ENCODE measurements around the gene PTGES. TPM values are rescaled to one million over a fixed set of nuclear protein-coding genes. Genes with fewer than 3 reads are reported as not detected.

PTGES gene
- total RNA-seq, 1 experiment from 2014 or later: 2.5 TPM

DNA sequence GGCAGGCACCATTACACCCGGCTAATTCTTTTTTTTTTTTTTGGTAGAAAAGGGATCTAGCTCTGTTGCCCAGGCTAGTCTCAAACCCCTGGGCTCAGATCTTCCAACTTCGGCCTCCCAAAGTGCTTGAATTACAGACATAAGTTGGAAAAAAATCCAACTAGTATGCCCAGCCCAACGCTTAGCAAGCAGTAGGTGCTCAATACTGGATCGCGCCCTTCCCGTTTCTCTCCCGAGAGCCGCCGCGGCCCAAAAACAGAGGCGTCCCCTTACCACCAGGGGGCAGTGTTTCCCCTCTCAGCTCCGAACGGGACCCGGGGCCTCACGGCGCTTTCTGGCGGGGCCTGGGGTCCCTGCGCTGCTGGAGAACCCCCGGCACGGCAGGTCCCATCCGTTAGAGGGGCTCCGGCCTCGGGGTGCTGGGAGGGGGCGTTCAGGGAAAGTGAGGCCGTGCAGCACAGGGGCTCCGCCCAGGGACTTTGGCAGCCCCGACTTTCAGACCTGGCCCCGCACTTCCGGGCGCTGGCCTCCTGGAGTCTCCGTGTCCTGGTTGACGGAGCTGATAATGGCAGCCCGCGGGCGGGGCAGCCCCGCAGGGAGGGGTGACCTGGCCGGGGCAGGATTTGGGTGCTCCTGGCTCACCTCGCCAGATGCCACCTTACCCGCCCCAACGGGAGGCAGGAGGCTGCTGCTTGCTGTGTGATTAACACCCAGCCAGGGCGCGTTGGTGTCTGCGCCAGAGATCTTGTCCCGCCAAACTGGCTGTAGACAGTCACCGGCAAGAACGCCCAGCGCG is 15.2 kb downstream of the PTGES start (continued):
- TF ChIP-seq OVOL2 (CRISPR knock-in tag; IDR thresholded peaks at IDR 0.05; ENCODE audit: borderline replicate concordance) (no peak), ZNF671 (CRISPR knock-in tag; IDR thresholded peaks at IDR 0.05) (no peak), ZNF138 (CRISPR knock-in tag; conservative IDR thresholded peaks at IDR 0.05) (no peak), NFYB (CRISPR knock-in tag; conservative IDR thresholded peaks at IDR 0.05; ENCODE audit: low read depth) (no peak), ZNF219 (CRISPR knock-in tag; IDR thresholded peaks at IDR 0.05; ENCODE audit: borderline replicate concordance) (no peak), TEAD1 (CRISPR knock-in tag; IDR thresholded peaks at IDR 0.05) (no peak), KAT7 (CRISPR knock-in tag; IDR thresholded peaks at IDR 0.05; ENCODE audit: borderline replicate concordance) (no peak), CREM (CRISPR knock-in tag; IDR thresholded peaks at IDR 0.05) (no peak), MYBL2 (CRISPR knock-in tag; IDR thresholded peaks at IDR 0.05) (no peak), ATF1 (CRISPR knock-in tag; IDR thresholded peaks at IDR 0.05) (no peak), ZNF317 (CRISPR knock-in tag; IDR thresholded peaks at IDR 0.05; ENCODE audit: borderline replicate concordance, low read depth) (no peak), NR3C1 (CRISPR knock-in tag; conservative IDR thresholded peaks at IDR 0.05; ENCODE audit: low read depth) (no peak), TCF7 (CRISPR knock-in tag; IDR thresholded peaks at IDR 0.05; ENCODE audit: low read depth) (no peak), IRF2 (CRISPR knock-in tag; IDR thresholded peaks at IDR 0.05; ENCODE audit: borderline replicate concordance, low read depth) (no peak), PRDM15 (CRISPR knock-in tag; IDR thresholded peaks at IDR 0.05) (no peak), ETV6 (CRISPR knock-in tag; IDR thresholded peaks at IDR 0.05) (no peak; the same call in 1 of the 2 replicates), SOX15 (CRISPR knock-in tag; IDR thresholded peaks at IDR 0.05) (no peak), ZNF121 (CRISPR knock-in tag; IDR thresholded peaks at IDR 0.05) (peak; percentile 80), GRHL2 (CRISPR knock-in tag; IDR thresholded peaks at IDR 0.05; ENCODE audit: insufficient replicate concordance, severe bottlenecking) (no peak), SMAD4 (CRISPR knock-in tag; IDR thresholded peaks at IDR 0.05) (no peak), GTF2I (CRISPR knock-in tag; conservative IDR thresholded peaks at IDR 0.05) (no peak), E2F1 (CRISPR knock-in tag; IDR thresholded peaks at IDR 0.05) (no peak), FOXK1 (CRISPR knock-in tag; IDR thresholded peaks at IDR 0.05) (no peak), ZBTB21 (CRISPR knock-in tag; IDR thresholded peaks at IDR 0.05; ENCODE audit: borderline replicate concordance) (no peak)
- TF ChIP-seq, protein P1, sequence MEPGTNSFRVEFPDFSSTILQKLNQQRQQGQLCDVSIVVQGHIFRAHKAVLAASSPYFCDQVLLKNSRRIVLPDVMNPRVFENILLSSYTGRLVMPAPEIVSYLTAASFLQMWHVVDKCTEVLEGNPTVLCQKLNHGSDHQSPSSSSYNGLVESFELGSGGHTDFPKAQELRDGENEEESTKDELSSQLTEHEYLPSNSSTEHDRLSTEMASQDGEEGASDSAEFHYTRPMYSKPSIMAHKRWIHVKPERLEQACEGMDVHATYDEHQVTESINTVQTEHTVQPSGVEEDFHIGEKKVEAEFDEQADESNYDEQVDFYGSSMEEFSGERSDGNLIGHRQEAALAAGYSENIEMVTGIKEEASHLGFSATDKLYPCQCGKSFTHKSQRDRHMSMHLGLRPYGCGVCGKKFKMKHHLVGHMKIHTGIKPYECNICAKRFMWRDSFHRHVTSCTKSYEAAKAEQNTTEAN (CRISPR knock-in tag; IDR thresholded peaks at IDR 0.05): no peak
- TF ChIP-seq, protein P2, sequence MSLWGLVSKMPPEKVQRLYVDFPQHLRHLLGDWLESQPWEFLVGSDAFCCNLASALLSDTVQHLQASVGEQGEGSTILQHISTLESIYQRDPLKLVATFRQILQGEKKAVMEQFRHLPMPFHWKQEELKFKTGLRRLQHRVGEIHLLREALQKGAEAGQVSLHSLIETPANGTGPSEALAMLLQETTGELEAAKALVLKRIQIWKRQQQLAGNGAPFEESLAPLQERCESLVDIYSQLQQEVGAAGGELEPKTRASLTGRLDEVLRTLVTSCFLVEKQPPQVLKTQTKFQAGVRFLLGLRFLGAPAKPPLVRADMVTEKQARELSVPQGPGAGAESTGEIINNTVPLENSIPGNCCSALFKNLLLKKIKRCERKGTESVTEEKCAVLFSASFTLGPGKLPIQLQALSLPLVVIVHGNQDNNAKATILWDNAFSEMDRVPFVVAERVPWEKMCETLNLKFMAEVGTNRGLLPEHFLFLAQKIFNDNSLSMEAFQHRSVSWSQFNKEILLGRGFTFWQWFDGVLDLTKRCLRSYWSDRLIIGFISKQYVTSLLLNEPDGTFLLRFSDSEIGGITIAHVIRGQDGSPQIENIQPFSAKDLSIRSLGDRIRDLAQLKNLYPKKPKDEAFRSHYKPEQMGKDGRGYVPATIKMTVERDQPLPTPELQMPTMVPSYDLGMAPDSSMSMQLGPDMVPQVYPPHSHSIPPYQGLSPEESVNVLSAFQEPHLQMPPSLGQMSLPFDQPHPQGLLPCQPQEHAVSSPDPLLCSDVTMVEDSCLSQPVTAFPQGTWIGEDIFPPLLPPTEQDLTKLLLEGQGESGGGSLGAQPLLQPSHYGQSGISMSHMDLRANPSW (CRISPR knock-in tag; conservative IDR thresholded peaks at IDR 0.05; ENCODE audit: low read depth): no peak
- TF ChIP-seq, protein P3, sequence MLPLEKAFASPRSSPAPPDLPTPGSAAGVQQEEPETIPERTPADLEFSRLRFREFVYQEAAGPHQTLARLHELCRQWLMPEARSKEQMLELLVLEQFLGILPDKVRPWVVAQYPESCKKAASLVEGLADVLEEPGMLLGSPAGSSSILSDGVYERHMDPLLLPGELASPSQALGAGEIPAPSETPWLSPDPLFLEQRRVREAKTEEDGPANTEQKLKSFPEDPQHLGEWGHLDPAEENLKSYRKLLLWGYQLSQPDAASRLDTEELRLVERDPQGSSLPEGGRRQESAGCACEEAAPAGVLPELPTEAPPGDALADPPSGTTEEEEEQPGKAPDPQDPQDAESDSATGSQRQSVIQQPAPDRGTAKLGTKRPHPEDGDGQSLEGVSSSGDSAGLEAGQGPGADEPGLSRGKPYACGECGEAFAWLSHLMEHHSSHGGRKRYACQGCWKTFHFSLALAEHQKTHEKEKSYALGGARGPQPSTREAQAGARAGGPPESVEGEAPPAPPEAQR (CRISPR knock-in tag; IDR thresholded peaks at IDR 0.05): no peak
